HepG2 (cell line): Measurements from ENCODE around the gene FKBP1A. TPM values are rescaled to one million over a fixed set of nuclear protein-coding genes. Genes with fewer than 3 reads are reported as not detected.
A peak's percentile ranks its signal among the peaks of the same experiment; 100 is the strongest.

Experiments used
- CEBPB ChIP-seq: IDR thresholded peaks from 2 replicates; pipeline ENCODE4 v1.6.1; 2011; ENCODE audit warnings: low read depth, low read length, improper control_type of control experiment, borderline replicate concordance
- FOXJ3 ChIP-seq: sonication (generic); formaldehyde crosslinking; IDR thresholded peaks from 2 replicates; pipeline ENCODE4 v1.4.0; 2020; ENCODE audit warnings: missing genetic modification reagents, mild to moderate bottlenecking, borderline replicate concordance
- GABPA ChIP-seq, 2 experiments: IDR thresholded peaks; 2 replicates each; pipeline ENCODE4 v1.6.1; 2011 to 2016; ENCODE audit warnings: low read depth in 2 of 2, low read length in 1 of 2, missing biosample characterization in 1 of 2, missing genetic modification characterization in 1 of 2
- GPBP1L1 ChIP-seq: sonication (generic); formaldehyde crosslinking; IDR thresholded peaks from 2 replicates; pipeline ENCODE4 v1.5.0; 2020; ENCODE audit warnings: mild to moderate bottlenecking, missing genetic modification reagents
- JUNB ChIP-seq: sonication (generic); formaldehyde crosslinking; IDR thresholded peaks from 2 replicates; pipeline ENCODE4 v1.8.0; 2022; ENCODE audit warnings: missing genetic modification reagents, mild to moderate bottlenecking, borderline replicate concordance
- MBD4 ChIP-seq: IDR thresholded peaks from 2 replicates; pipeline ENCODE4 v1.6.1; 2012; ENCODE audit warnings: low read length, inconsistent platforms, borderline replicate concordance
- NFKB2 ChIP-seq: sonication (generic); formaldehyde crosslinking; IDR thresholded peaks from 2 replicates; pipeline ENCODE4 v1.4.0; 2020; ENCODE audit warnings: missing genetic modification reagents, borderline replicate concordance
- RFX5 ChIP-seq: IDR thresholded peaks from 2 replicates; pipeline ENCODE4 v1.6.1; 2011; ENCODE audit warnings: low read depth, low read length, improper control_type of control experiment
- RNF2 ChIP-seq: fragments of 450-650 bp; conservative IDR thresholded peaks from 2 replicates; pipeline ENCODE4 v1.6.1; 2016; ENCODE audit warnings: low read depth
- ZFP36L2 ChIP-seq: sonication (generic); formaldehyde crosslinking; IDR thresholded peaks from 2 replicates; pipeline ENCODE4 v1.4.0; 2020; ENCODE audit warnings: missing genetic modification reagents
- ZNF275 ChIP-seq: sonication (generic); formaldehyde crosslinking; IDR thresholded peaks from 2 replicates; pipeline ENCODE4 v1.8.0; 2022; ENCODE audit warnings: missing genetic modification reagents, mild to moderate bottlenecking, inconsistent platforms, borderline replicate concordance
- polyA plus RNA-seq, 8 experiments: library from polyadenylated mRNA; depleted of rRNA in 3 of 8; stranded (reverse) in 7 of 8; unstranded in 1 of 8; fragments of >200 nt; fragmentation: Illumina TruSeq in 4 of 8; extraction: Trizol in 4 of 8; gene quantifications; 2 replicates each; pipeline versions ENCODE4 v1.2.1 to v1.2.3, GENCODE V29; 2011 to 2016; ENCODE audit warnings: low read depth in 4 of 8, missing spikeins in 1 of 8, mixed read lengths in 1 of 8; ENCODE audit not compliant: insufficient read depth in 1 of 8
- total RNA-seq, 5 experiments: library from RNA; depleted of rRNA; stranded (reverse); fragments of >200 nt; fragmentation: Illumina TruSeq; extraction: Trizol; gene quantifications; 2 replicates each; pipeline ENCODE4 v1.2.3, GENCODE V29; 2016; ENCODE audit warnings: low read depth in 1 of 5

Gene FKBP1A
- total and polyA plus RNA-seq, 2 of the 13 experiments (the other 11 are each of a cell fraction or from before 2014, with no cell fraction given) = 119 to 468 TPM

- TF ChIP-seq ZNF275 = peak; percentile 19; the same call in 1 of the 2 replicates
- 0 out of 2 replicates have a peak, but pooled peaks have one; percentile 41 for TF ChIP-seq RFX5
- TF ChIP-seq MBD4 = no peak
- peak; percentile 32; the same call in 1 of the 2 replicates for TF ChIP-seq NFKB2 (CRISPR knock-in tag)
- no peak for TF ChIP-seq FOXJ3
- TF ChIP-seq JUNB (CRISPR knock-in tag) = no peak
- no peak for TF ChIP-seq GPBP1L1
- no peak for TF ChIP-seq ZFP36L2 (CRISPR knock-in tag)
- peak; percentile 62 for TF ChIP-seq RNF2
- no peak for TF ChIP-seq CEBPB
- TF ChIP-seq GABPA (IDR thresholded peaks at IDR 0.05; ENCODE audit: low read depth, low read length) = peak; percentile 95
- peak; percentile 96 for TF ChIP-seq GABPA (CRISPR knock-in tag; IDR thresholded peaks at IDR 0.05; ENCODE audit: low read depth)
Measured at GRCh38 chr20:1392693-1393506, at the start of gene FKBP1A (continued).
